Fibroblast of lung (primary cell): Measurements from ENCODE around the gene ODAD4. TPM values are rescaled to one million over a fixed set of nuclear protein-coding genes. Genes with fewer than 3 reads are reported as not detected.
A peak's percentile ranks its signal among the peaks of the same experiment; 100 is the strongest.

Experiments
- DNase-seq, 2 donors: peaks; one replicate each; pipeline versions ENCODE4 v3.0.0 to v3.0.0-alpha.2; 2010; ENCODE audit warnings: low read depth in 2 of 2
- H2AFZ ChIP-seq: 2 replicates; pipeline ENCODE4 v1.5.1; 2012; ENCODE audit warnings: low read length, control low read depth, inconsistent platforms
- H3K27ac ChIP-seq: 2 replicates; pipeline ENCODE4 v1.5.1; 2011; ENCODE audit warnings: low read length, control low read depth; ENCODE audit not compliant: insufficient read depth
- H3K27me3 ChIP-seq: 2 replicates; pipeline ENCODE4 v1.5.1; 2011; ENCODE audit warnings: mild to moderate bottlenecking, low read length; ENCODE audit not compliant: control insufficient read depth, insufficient read depth
- H3K36me3 ChIP-seq: 2 replicates; pipeline ENCODE4 v1.5.1; 2011; ENCODE audit warnings: low read length; ENCODE audit not compliant: control insufficient read depth, insufficient read depth
- H3K4me1 ChIP-seq: 2 replicates; pipeline ENCODE4 v1.5.1; 2011; ENCODE audit warnings: low read length; ENCODE audit not compliant: control insufficient read depth, insufficient read depth; ENCODE audit errors: extremely low read depth
- H3K4me2 ChIP-seq: 2 replicates; pipeline ENCODE4 v1.5.1; 2011; ENCODE audit warnings: low read length, control low read depth; ENCODE audit not compliant: insufficient read depth; ENCODE audit errors: extremely low read depth
- H3K4me3 ChIP-seq, 4 experiments: fragments of 200-600 bp in 1 of 4; sonication (generic) in 1 of 4; replicated peaks in 1 of 4; 2 replicates each; pipeline ENCODE4 v1.5.1; 2011 to 2016; ENCODE audit warnings: low read length in 4 of 4, low read depth in 3 of 4, mild to moderate bottlenecking in 3 of 4, control low read depth in 2 of 4, inconsistent platforms in 1 of 4, mixed read lengths in 1 of 4; ENCODE audit not compliant: insufficient read depth in 1 of 4; ENCODE audit errors: control extremely low read depth in 1 of 4
- H3K79me2 ChIP-seq: 2 replicates; pipeline ENCODE4 v1.5.1; 2012; ENCODE audit warnings: mild to moderate bottlenecking, low read length, inconsistent platforms; ENCODE audit not compliant: control insufficient read depth, insufficient read depth
- H3K9ac ChIP-seq: 2 replicates; pipeline ENCODE4 v1.5.1; 2011; ENCODE audit warnings: mild to moderate bottlenecking, low read length, control low read depth; ENCODE audit not compliant: insufficient read depth
- H3K9me3 ChIP-seq: 2 replicates; pipeline ENCODE4 v1.5.1; 2012; ENCODE audit warnings: low read depth, low read length; ENCODE audit not compliant: control insufficient read depth, insufficient read depth
- H4K20me1 ChIP-seq: 2 replicates; pipeline ENCODE4 v1.5.1; 2011; ENCODE audit warnings: low read length; ENCODE audit not compliant: control insufficient read depth, insufficient read depth; ENCODE audit errors: extremely low read depth
- CTCF ChIP-seq, 2 donors: IDR thresholded peaks in 1 of 2; conservative IDR thresholded peaks in 1 of 2; 1 replicate in 1 of 2; 2 replicates in 1 of 2; pipeline ENCODE4 v1.5.1; 2011 to 2012; ENCODE audit warnings: low read length in 2 of 2, control low read depth in 1 of 2, inconsistent platforms in 1 of 2, low read depth in 1 of 2, mild to moderate bottlenecking in 1 of 2
- EZH2 ChIP-seq: IDR thresholded peaks from 2 replicates; pipeline ENCODE4 v1.5.1; 2012; ENCODE audit warnings: low read length, control low read depth, mild to moderate bottlenecking; ENCODE audit errors: missing control alignments
- polyA plus RNA-seq, 2 donors: library from polyadenylated mRNA; depleted of rRNA in 1 of 2; stranded (reverse) in 1 of 2; unstranded in 1 of 2; fragments of >200 nt; gene quantifications; 2 replicates each; pipeline ENCODE4 v1.2.1, GENCODE V29; 2011 to 2012; ENCODE audit warnings: missing spikeins in 1 of 2
- total RNA-seq: library from RNA; depleted of rRNA; stranded (reverse); fragments of >200 nt; gene quantifications from 2 replicates; pipeline ENCODE4 v1.2.1, GENCODE V29; 2014

Gene ODAD4
- total and polyA plus RNA-seq, 2 donors (not counting 1 experiment from before 2014, with no cell fraction given): 0.36 to 0.99 TPM

- Histone ChIP-seq H3K9me3 (no peaks in the 10 kb centered on the region), H3K9ac (no peak overlapping the region), H3K4me2 (no peak overlapping the region), H3K4me3 (peak overlapping the region in 1 of 4 experiments; percentile 10), H3K4me1 (peaks cover 8% of the 10 kb centered on the region), H4K20me1 (no peaks in the 10 kb centered on the region), H3K27ac (no peak overlapping the region), H3K36me3 (peaks cover 21% of the 10 kb centered on the region), H3K27me3 (no peaks in the 10 kb centered on the region), H3K79me2 (peaks cover 41% of the 10 kb centered on the region), H2AFZ (no peak overlapping the region)
- no peak for DNase-seq
- no peak for TF ChIP-seq CTCF (conservative IDR thresholded peaks at IDR 0.05 in 1 of 2, IDR thresholded peaks at IDR 0.05 in 1 of 2; ENCODE audit: low read depth in 1 of 2, low read length in 2 of 2)
- no peak for TF ChIP-seq EZH2
Observed at GRCh38 chr17:41968676-41969075, 38.3 kb downstream of the ODAD4 start.

- Histone ChIP-seq H3K4me3 (no peak overlapping the region), H3K27me3 (no peaks in the 10 kb centered on the region), H3K27ac (no peak overlapping the region), H3K36me3 (peaks cover 28% of the 10 kb centered on the region), H4K20me1 (no peaks in the 10 kb centered on the region), H3K9ac (no peak overlapping the region), H3K4me2 (no peak overlapping the region), H3K79me2 (peaks cover 42% of the 10 kb centered on the region), H2AFZ (no peak overlapping the region), H3K4me1 (peaks cover 6% of the 10 kb centered on the region), H3K9me3 (no peaks in the 10 kb centered on the region)
- DNase-seq: no peak
- no peak for TF ChIP-seq EZH2
- no peak for TF ChIP-seq CTCF (conservative IDR thresholded peaks at IDR 0.05 in 1 of 2, IDR thresholded peaks at IDR 0.05 in 1 of 2; ENCODE audit: low read depth in 1 of 2, low read length in 2 of 2)
Observed at GRCh38 chr17:41970901-41971331, 40.5 kb downstream of the ODAD4 start.

- no peak overlapping the region for H3K4me2 ChIP-seq
- peaks cover 6% of the 10 kb centered on the region for H3K4me1 ChIP-seq
- TF ChIP-seq EZH2: no peak
- TF ChIP-seq CTCF (conservative IDR thresholded peaks at IDR 0.05 in 1 of 2, IDR thresholded peaks at IDR 0.05 in 1 of 2; ENCODE audit: low read depth in 1 of 2, low read length in 2 of 2): no peak
- no peak overlapping the region for H2AFZ ChIP-seq
- H3K4me3 ChIP-seq: no peak overlapping the region
- DNase-seq: no peak
- H3K27me3 ChIP-seq: no peaks in the 10 kb centered on the region
- H3K27ac ChIP-seq: no peak overlapping the region
- peaks cover 33% of the 10 kb centered on the region for H3K36me3 ChIP-seq
- H3K9me3 ChIP-seq: no peaks in the 10 kb centered on the region
- no peak overlapping the region for H3K9ac ChIP-seq
- H4K20me1 ChIP-seq: no peaks in the 10 kb centered on the region
- peaks cover 42% of the 10 kb centered on the region for H3K79me2 ChIP-seq
Observed at GRCh38 chr17:41971721-41972523, 41.5 kb downstream of the ODAD4 start.
